Cardiac muscle cell (in vitro differentiated cells and primary cell): ENCODE data around the gene LYPD3. TPM values are rescaled to one million over a fixed set of nuclear protein-coding genes. Genes with fewer than 3 reads are reported as not detected.

Experiments used
- DNase-seq, 2 donors: peaks; one replicate each; pipeline versions ENCODE4 v3.0.0 to v3.0.0-alpha.2; 2010 to 2017; ENCODE audit warnings: low read depth in 1 of 2, low spot score in 1 of 2
- H3K27ac ChIP-seq: fragments of 200-600 bp; sonication (generic); 2 replicates; pipeline ENCODE4 v1.5.1; 2016
- H3K27me3 ChIP-seq: fragments of 200-600 bp; sonication (generic); 2 replicates; pipeline ENCODE4 v1.6.0; 2016; ENCODE audit warnings: control low read depth
- H3K36me3 ChIP-seq: fragments of 200-600 bp; sonication (generic); 2 replicates; pipeline ENCODE4 v1.5.1; 2016; ENCODE audit warnings: control low read depth
- H3K4me1 ChIP-seq: fragments of 200-600 bp; sonication (generic); 2 replicates; pipeline ENCODE4 v1.8.1; 2017; ENCODE audit warnings: low read depth, mild to moderate bottlenecking, mixed run types
- H3K4me3 ChIP-seq: fragments of 200-600 bp; sonication (generic); 2 replicates; pipeline ENCODE4 v1.5.1; 2016; ENCODE audit warnings: mild to moderate bottlenecking
- H3K9me3 ChIP-seq: fragments of 200-600 bp; sonication (generic); 2 replicates; pipeline ENCODE4 v1.5.1; 2017; ENCODE audit warnings: low read depth, mild to moderate bottlenecking, control low read depth
- CTCF ChIP-seq: IDR thresholded peaks from 2 replicates; pipeline ENCODE4 v1.5.1; 2012; ENCODE audit warnings: low read depth, mild to moderate bottlenecking, low read length
- polyA plus RNA-seq: library from polyadenylated mRNA; unstranded; fragments of >200 nt; fragmentation: Nextera tagmentation; extraction: Ambion mirVana; gene quantifications from 2 replicates; pipeline ENCODE4 v1.2.1, GENCODE V29; 2016
- total RNA-seq: library from RNA; depleted of rRNA; stranded (reverse); fragments of >200 nt; gene quantifications from 2 replicates; pipeline ENCODE4 v1.2.3, GENCODE V29; 2016

Gene LYPD3
- total and polyA plus RNA-seq, 2 experiments from 2014 or later: 0.73 to 3.2 TPM

- H3K4me3 ChIP-seq: no peak overlapping the region
- no peaks in the 10 kb centered on the region for H3K9me3 ChIP-seq
- no peak for DNase-seq
- TF ChIP-seq CTCF: no peak
- H3K36me3 ChIP-seq: no peaks in the 10 kb centered on the region
- peaks cover 12% of the 10 kb centered on the region for H3K27me3 ChIP-seq
- H3K27ac ChIP-seq: no peak overlapping the region
- H3K4me1 ChIP-seq: no peaks in the 10 kb centered on the region
Observed at GRCh38 chr19:43462383-43462782, 3.0 kb downstream of the LYPD3 start.

- H3K36me3 ChIP-seq: no peaks in the 10 kb centered on the region
- no peaks in the 10 kb centered on the region for H3K4me1 ChIP-seq
- H3K9me3 ChIP-seq: no peaks in the 10 kb centered on the region
- no peak overlapping the region for H3K4me3 ChIP-seq
- no peak overlapping the region for H3K27ac ChIP-seq
- H3K27me3 ChIP-seq: peaks cover 12% of the 10 kb centered on the region
- TF ChIP-seq CTCF: no peak
- no peak for DNase-seq
Observed at GRCh38 chr19:43461303-43461702, 4.1 kb downstream of the LYPD3 start.

- TF ChIP-seq CTCF: no peak
- Histone ChIP-seq H3K4me1 (no peaks in the 10 kb centered on the region), H3K36me3 (no peaks in the 10 kb centered on the region), H3K27me3 (peaks cover 4% of the 10 kb centered on the region), H3K27ac (no peak overlapping the region), H3K4me3 (no peak overlapping the region), H3K9me3 (no peaks in the 10 kb centered on the region)
- DNase-seq: no peak
Observed at GRCh38 chr19:43460362-43461016, 4.9 kb downstream of the LYPD3 start.

- Histone ChIP-seq H3K9me3 (no peaks in the 10 kb centered on the region), H3K27me3 (no peaks in the 10 kb centered on the region), H3K4me3 (no peak overlapping the region), H3K27ac (no peak overlapping the region), H3K36me3 (no peaks in the 10 kb centered on the region), H3K4me1 (no peaks in the 10 kb centered on the region)
- no peak for DNase-seq
- TF ChIP-seq CTCF: no peak
Observed at GRCh38 chr19:43457809-43458208, 7.6 kb downstream of the LYPD3 start.

GRCh38 chr19:43455321-43456113 is 9.9 kb downstream of the LYPD3 start:
- Histone ChIP-seq H3K9me3 (no peaks in the 10 kb centered on the region), H3K27ac (no peak overlapping the region), H3K27me3 (no peaks in the 10 kb centered on the region), H3K4me3 (no peak overlapping the region), H3K4me1 (no peaks in the 10 kb centered on the region), H3K36me3 (no peaks in the 10 kb centered on the region)
- DNase-seq: no peak
- no peak for TF ChIP-seq CTCF
